GM12878 (cell line): ENCODE data around the gene KRTAP10-1. TPM values are rescaled to one million over a fixed set of nuclear protein-coding genes. Genes with fewer than 3 reads are reported as not detected.

Source experiments
- ATAC-seq: fragments of 200-7000 bp; cut with Tn5 transposase; 3 replicates; pipeline ENCODE4 v1.9.1; 2020; ENCODE audit warnings: mild to moderate bottlenecking, moderate library complexity
- BruUV-seq: library from RNA; stranded (reverse); fragments of 400-500 nt; replicated peaks from 2 replicates; lab custom pipeline; 2021; lab: Mats Ljungman, UMichigan
- CTCF ChIA-PET: fragments of 300-600 bp; sonication (Branson Sonifier 250); formaldehyde crosslinking; extraction: SDS; loops from one replicate; lab custom pipeline; 2021; ENCODE audit warnings: inconsistent platforms; lab: Yijun Ruan, JAX
- POLR2A ChIA-PET: fragments of 350-600 bp; formaldehyde crosslinking; extraction: SDS; loops from one replicate; lab custom pipeline; 2021; ENCODE audit warnings: inconsistent platforms; lab: Charles Lee
- RAD21 ChIA-PET: fragments of 300-600 bp; sonication (Branson Sonifier 250); formaldehyde crosslinking; loops from one replicate; lab custom pipeline; 2023; ENCODE audit warnings: antibody characterized with exemption; ENCODE audit not compliant: unreplicated experiment; lab: Charles Lee
- SMC1A ChIA-PET: fragments of 300-600 bp; sonication (Branson Sonifier 250); formaldehyde crosslinking; loops from one replicate; lab custom pipeline; 2023; ENCODE audit not compliant: unreplicated experiment, uncharacterized antibody; lab: Charles Lee
- DNase-seq: peaks from one replicate; pipeline ENCODE4 v3.0.0-alpha.2; 2011; ENCODE audit warnings: low read depth, low spot score
- FAIRE-seq: peaks from 3 replicates; lab custom pipeline; 2011; peaks lifted over from hg19 to GRCh38; lab: Jason Lieb, UNC
- H2AFZ ChIP-seq: 2 replicates; pipeline ENCODE4 v1.6.0; 2011; ENCODE audit warnings: low read depth, low read length, control low read depth; ENCODE audit not compliant: control insufficient read depth
- H3K27ac ChIP-seq: 2 replicates; pipeline ENCODE4 v1.5.1; 2011; ENCODE audit warnings: control low read depth; ENCODE audit not compliant: control insufficient read depth, insufficient read depth
- H3K27me3 ChIP-seq, 2 experiments: replicated peaks in 1 of 2; 2 replicates each; pipeline versions ENCODE4 v1.6.0 to v1.6.1; 2011; ENCODE audit warnings: low read length in 1 of 2; ENCODE audit not compliant: control insufficient read depth in 2 of 2, insufficient read depth in 2 of 2
- H3K36me3 ChIP-seq, 2 experiments: 2 replicates each; pipeline ENCODE4 v1.5.1; 2011; ENCODE audit warnings: low read length in 1 of 2; ENCODE audit not compliant: control insufficient read depth in 2 of 2, insufficient read depth in 2 of 2
- H3K4me1 ChIP-seq: 2 replicates; pipeline ENCODE4 v1.6.1; 2011; ENCODE audit warnings: mild to moderate bottlenecking, low read length, moderate library complexity, mixed read lengths; ENCODE audit not compliant: control insufficient read depth, insufficient read depth
- H3K4me2 ChIP-seq: 2 replicates; pipeline ENCODE4 v1.6.0; 2011; ENCODE audit warnings: control low read depth; ENCODE audit not compliant: control insufficient read depth, insufficient read depth
- H3K4me3 ChIP-seq: fragments of 200-600 bp; sonication (generic); 2 replicates; pipeline ENCODE4 v1.5.1; 2016
- H3K79me2 ChIP-seq: 2 replicates; pipeline ENCODE4 v1.6.0; 2011; ENCODE audit warnings: low read length; ENCODE audit not compliant: control insufficient read depth, insufficient read depth
- H3K9ac ChIP-seq: 2 replicates; pipeline ENCODE4 v1.8.0; 2011; ENCODE audit warnings: low read length, control low read depth, mixed read lengths; ENCODE audit not compliant: control insufficient read depth, insufficient read depth
- H3K9me3 ChIP-seq: replicated peaks from 3 replicates; pipeline ENCODE4 v1.5.1; 2011; ENCODE audit warnings: mild to moderate bottlenecking, low read length; ENCODE audit not compliant: control insufficient read depth, insufficient read depth
- H4K20me1 ChIP-seq: 2 replicates; pipeline ENCODE4 v1.6.0; 2011; ENCODE audit not compliant: control insufficient read depth, insufficient read depth
- NR2C2 ChIP-seq: IDR thresholded peaks from 2 replicates; pipeline ENCODE4 v1.6.1; 2011; ENCODE audit warnings: borderline replicate concordance, low read depth; ENCODE audit not compliant: control insufficient read depth, insufficient read length
- WGBS: methylation state at CpG from one replicate; pipeline ENCODE4 v1.1.6; 2016; ENCODE audit warnings: low lambda C conversion rate; ENCODE audit not compliant: insufficient replicate concordance, insufficient coverage; ENCODE audit errors: missing lambda C conversion rate; 5-methylcytosine and 5-hydroxymethylcytosine counted together
- in situ Hi-C: fragments of 300-500 bp; cut with MboI; formaldehyde crosslinking; loops from 9 replicates; pipeline ENCODE4 v1.14.3; 2018; ENCODE audit warnings: mixed read lengths
- intact Hi-C: fragments of 100-400 bp; cut with micrococcal nuclease; formaldehyde crosslinking; loops from one replicate; pipeline ENCODE4 v1.14.2; 2022; ENCODE audit not compliant: unreplicated experiment
- polyA plus RNA-seq, 11 experiments: library from polyadenylated mRNA; depleted of rRNA in 4 of 11; unstranded in 6 of 11; stranded (reverse) in 5 of 11; fragments of >200 nt; fragmentation: Nextera tagmentation in 4 of 11; fragmentation: Illumina TruSeq in 1 of 11; extraction: Ambion mirVana in 4 of 11; extraction: Trizol in 1 of 11; gene quantifications; 1 replicate in 1 of 11; 2 replicates in 10 of 11; pipeline versions ENCODE4 v1.2.1 to v1.2.3, GENCODE V29; 2011 to 2016; ENCODE audit warnings: inconsistent platforms in 2 of 11, missing spikeins in 2 of 11, low read depth in 1 of 11
- total RNA-seq, 4 experiments: library from RNA; depleted of rRNA in 3 of 4; stranded (reverse); fragments of >200 nt in 3 of 4; fragmentation: Illumina TruSeq in 1 of 4; extraction: Trizol in 1 of 4; gene quantifications; 2 replicates each; pipeline versions ENCODE4 v1.2.1 to v1.2.3, GENCODE V29; 2013 to 2021
- TF ChIP-seq, protein P1 (sequence below), 3 experiments: IDR thresholded peaks in 2 of 3; conservative IDR thresholded peaks in 1 of 3; 2 replicates each; pipeline ENCODE4 v1.5.1; 2011; ENCODE audit warnings: low read depth in 3 of 3, low read length in 3 of 3, mild to moderate bottlenecking in 3 of 3, control low read depth in 2 of 3, moderate library complexity in 2 of 3, inconsistent platforms in 1 of 3, mixed read lengths in 1 of 3; ENCODE audit not compliant: control insufficient read depth in 2 of 3, insufficient read depth in 1 of 3; ENCODE audit errors: extremely low read depth in 1 of 3
- TF ChIP-seq, protein P2 (sequence below): IDR thresholded peaks from 2 replicates; pipeline ENCODE4 v1.6.1; 2012; ENCODE audit warnings: low read depth, low read length, improper control_type of control experiment

Gene KRTAP10-1
- total and polyA plus RNA-seq, 10 of the 15 experiments (the other 5 are each of a cell fraction or from before 2014, with no cell fraction given): not detected

DNA sequence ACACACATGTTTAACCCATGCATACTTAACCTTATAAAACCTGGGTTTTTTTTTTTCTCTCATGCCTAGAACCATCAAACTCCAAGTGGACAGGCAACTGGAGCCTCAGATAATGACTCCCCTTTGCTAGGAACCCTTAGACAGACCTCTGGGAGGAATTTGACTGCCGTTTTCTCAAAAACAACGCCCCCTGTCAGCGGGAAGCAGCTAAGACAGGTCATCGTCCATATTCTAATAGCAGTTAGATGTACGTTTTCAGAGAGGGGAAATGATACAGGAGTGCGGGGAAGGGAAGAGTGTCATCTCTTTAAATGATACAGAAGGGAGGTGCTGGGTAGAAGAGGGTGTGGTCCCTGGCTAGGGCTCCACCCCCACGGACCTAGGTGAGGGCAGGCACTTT lies 50.0 kb downstream of the KRTAP10-1 start:
- no peak for FAIRE-seq

More for the DNA sequence above, 50.0 kb downstream of the KRTAP10-1 start:
- Histone ChIP-seq H4K20me1 (no peaks in the 10 kb centered on the region), H3K36me3 (no peaks in the 10 kb centered on the region), H3K9me3 (peaks cover 20% of the 10 kb centered on the region; the same call in 2 of the 3 replicates), H3K9ac (no peak overlapping the region), H3K27me3 (no peaks in the 10 kb centered on the region), H3K4me2 (no peak overlapping the region), H3K4me1 (no peaks in the 10 kb centered on the region), H2AFZ (no peak overlapping the region), H3K79me2 (no peaks in the 10 kb centered on the region), H3K4me3 (no peak overlapping the region), H3K27ac (no peak overlapping the region)
- ChIA-PET POLR2A (no interaction called here), SMC1A (interaction anchor here (1.0 kb wide), 1 partner anchor 145 kb away, joined by 3 read pairs; no protein-coding TSS in a partner anchor), RAD21 (no interaction called here), CTCF (interaction anchor here (1.1 kb wide), 1 partner anchor 476 kb away, joined by 3 read pairs; no protein-coding TSS in a partner anchor)
- intact Hi-C loops (no loop called here), in situ Hi-C loops (no loop called here)
- WGBS: 9% methylated on average over 7 of the region's 7 CpGs
- no peak for ATAC-seq
- no TSS peak for BruUV-seq
- DNase-seq: no peak
- TF ChIP-seq, protein P1, sequence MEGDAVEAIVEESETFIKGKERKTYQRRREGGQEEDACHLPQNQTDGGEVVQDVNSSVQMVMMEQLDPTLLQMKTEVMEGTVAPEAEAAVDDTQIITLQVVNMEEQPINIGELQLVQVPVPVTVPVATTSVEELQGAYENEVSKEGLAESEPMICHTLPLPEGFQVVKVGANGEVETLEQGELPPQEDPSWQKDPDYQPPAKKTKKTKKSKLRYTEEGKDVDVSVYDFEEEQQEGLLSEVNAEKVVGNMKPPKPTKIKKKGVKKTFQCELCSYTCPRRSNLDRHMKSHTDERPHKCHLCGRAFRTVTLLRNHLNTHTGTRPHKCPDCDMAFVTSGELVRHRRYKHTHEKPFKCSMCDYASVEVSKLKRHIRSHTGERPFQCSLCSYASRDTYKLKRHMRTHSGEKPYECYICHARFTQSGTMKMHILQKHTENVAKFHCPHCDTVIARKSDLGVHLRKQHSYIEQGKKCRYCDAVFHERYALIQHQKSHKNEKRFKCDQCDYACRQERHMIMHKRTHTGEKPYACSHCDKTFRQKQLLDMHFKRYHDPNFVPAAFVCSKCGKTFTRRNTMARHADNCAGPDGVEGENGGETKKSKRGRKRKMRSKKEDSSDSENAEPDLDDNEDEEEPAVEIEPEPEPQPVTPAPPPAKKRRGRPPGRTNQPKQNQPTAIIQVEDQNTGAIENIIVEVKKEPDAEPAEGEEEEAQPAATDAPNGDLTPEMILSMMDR (IDR thresholded peaks at IDR 0.05 in 2 of 3, conservative IDR thresholded peaks at IDR 0.05 in 1 of 3; ENCODE audit: control insufficient read depth in 2 of 3, extremely low read depth in 1 of 3, insufficient read depth in 1 of 3, low read depth in 3 of 3, low read length in 3 of 3): peak in 1 of 3 experiments; percentile 5; a peak in 1 of 6 replicates
- TF ChIP-seq NR2C2: no peak
- TF ChIP-seq, protein P2, sequence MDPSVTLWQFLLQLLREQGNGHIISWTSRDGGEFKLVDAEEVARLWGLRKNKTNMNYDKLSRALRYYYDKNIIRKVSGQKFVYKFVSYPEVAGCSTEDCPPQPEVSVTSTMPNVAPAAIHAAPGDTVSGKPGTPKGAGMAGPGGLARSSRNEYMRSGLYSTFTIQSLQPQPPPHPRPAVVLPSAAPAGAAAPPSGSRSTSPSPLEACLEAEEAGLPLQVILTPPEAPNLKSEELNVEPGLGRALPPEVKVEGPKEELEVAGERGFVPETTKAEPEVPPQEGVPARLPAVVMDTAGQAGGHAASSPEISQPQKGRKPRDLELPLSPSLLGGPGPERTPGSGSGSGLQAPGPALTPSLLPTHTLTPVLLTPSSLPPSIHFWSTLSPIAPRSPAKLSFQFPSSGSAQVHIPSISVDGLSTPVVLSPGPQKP: no peak

Other genes with a start within 250 kb of the KRTAP10-1 start
Only the 7 nearest of the 20 such genes appear.
- gene KRTAP10-2, start 11.3 kb upstream of the KRTAP10-1 start, total RNA-seq (2014; rRNA removed): not detected in 2 replicates
- gene KRTAP10-2, start 11.3 kb upstream of the KRTAP10-1 start, total RNA-seq (2014; rRNA removed; fragmentation: Illumina TruSeq; extraction: Trizol): not detected in 2 replicates
- gene KRTAP10-2, start 11.3 kb upstream of the KRTAP10-1 start, total RNA-seq (2021): not detected in 2 replicates
- not detected in 2 replicates for gene KRTAP10-2, start 11.3 kb upstream of the KRTAP10-1 start, polyA plus RNA-seq (2011; rRNA removed)
- not detected in 2 replicates for gene KRTAP10-2, start 11.3 kb upstream of the KRTAP10-1 start, polyA plus RNA-seq (2014; fragmentation: Illumina TruSeq; extraction: Trizol)
- gene KRTAP10-2, start 11.3 kb upstream of the KRTAP10-1 start, polyA plus RNA-seq (2014; fragmentation: Nextera tagmentation; extraction: Ambion mirVana): not detected
- gene KRTAP10-2, start 11.3 kb upstream of the KRTAP10-1 start, polyA plus RNA-seq (2014; rRNA removed): not detected in 2 replicates
- gene KRTAP10-2, start 11.3 kb upstream of the KRTAP10-1 start, polyA plus RNA-seq (2016; fragmentation: Nextera tagmentation; extraction: Ambion mirVana): not detected
- not detected in 2 replicates for gene KRTAP10-3, start 18.6 kb upstream of the KRTAP10-1 start, total RNA-seq (2014; rRNA removed)
- not detected in 2 replicates for gene KRTAP10-3, start 18.6 kb upstream of the KRTAP10-1 start, total RNA-seq (2014; rRNA removed; fragmentation: Illumina TruSeq; extraction: Trizol)
- gene KRTAP10-3, start 18.6 kb upstream of the KRTAP10-1 start, total RNA-seq (2021): not detected in 2 replicates
- gene KRTAP10-3, start 18.6 kb upstream of the KRTAP10-1 start, polyA plus RNA-seq (2011; rRNA removed): not detected in 2 replicates
- not detected in 2 replicates for gene KRTAP10-3, start 18.6 kb upstream of the KRTAP10-1 start, polyA plus RNA-seq (2014; fragmentation: Illumina TruSeq; extraction: Trizol)
- gene KRTAP10-3, start 18.6 kb upstream of the KRTAP10-1 start, polyA plus RNA-seq (2014; fragmentation: Nextera tagmentation; extraction: Ambion mirVana): not detected
- not detected in 2 replicates for gene KRTAP10-3, start 18.6 kb upstream of the KRTAP10-1 start, polyA plus RNA-seq (2014; rRNA removed)
- not detected for gene KRTAP10-3, start 18.6 kb upstream of the KRTAP10-1 start, polyA plus RNA-seq (2016; fragmentation: Nextera tagmentation; extraction: Ambion mirVana)
- gene KRTAP10-4, start 33.5 kb upstream of the KRTAP10-1 start, total RNA-seq (2014; rRNA removed): not detected in 2 replicates
- not detected in 2 replicates for gene KRTAP10-4, start 33.5 kb upstream of the KRTAP10-1 start, total RNA-seq (2014; rRNA removed; fragmentation: Illumina TruSeq; extraction: Trizol)
- gene KRTAP10-4, start 33.5 kb upstream of the KRTAP10-1 start, total RNA-seq (2021): not detected in 2 replicates
- not detected in 2 replicates for gene KRTAP10-4, start 33.5 kb upstream of the KRTAP10-1 start, polyA plus RNA-seq (2011; rRNA removed)
- gene KRTAP10-4, start 33.5 kb upstream of the KRTAP10-1 start, polyA plus RNA-seq (2014; fragmentation: Illumina TruSeq; extraction: Trizol): not detected in 2 replicates
- gene KRTAP10-4, start 33.5 kb upstream of the KRTAP10-1 start, polyA plus RNA-seq (2014; fragmentation: Nextera tagmentation; extraction: Ambion mirVana): not detected
- not detected in 2 replicates for gene KRTAP10-4, start 33.5 kb upstream of the KRTAP10-1 start, polyA plus RNA-seq (2014; rRNA removed)
- not detected for gene KRTAP10-4, start 33.5 kb upstream of the KRTAP10-1 start, polyA plus RNA-seq (2016; fragmentation: Nextera tagmentation; extraction: Ambion mirVana)
- gene KRTAP10-5, start 40.4 kb upstream of the KRTAP10-1 start, total RNA-seq (2014; rRNA removed): not detected in 2 replicates
- not detected in 2 replicates for gene KRTAP10-5, start 40.4 kb upstream of the KRTAP10-1 start, total RNA-seq (2014; rRNA removed; fragmentation: Illumina TruSeq; extraction: Trizol)
- gene KRTAP10-5, start 40.4 kb upstream of the KRTAP10-1 start, total RNA-seq (2021): not detected in 2 replicates
- gene KRTAP10-5, start 40.4 kb upstream of the KRTAP10-1 start, polyA plus RNA-seq (2011; rRNA removed): not detected in 2 replicates
- not detected in 2 replicates for gene KRTAP10-5, start 40.4 kb upstream of the KRTAP10-1 start, polyA plus RNA-seq (2014; fragmentation: Illumina TruSeq; extraction: Trizol)
- not detected for gene KRTAP10-5, start 40.4 kb upstream of the KRTAP10-1 start, polyA plus RNA-seq (2014; fragmentation: Nextera tagmentation; extraction: Ambion mirVana)
- gene KRTAP10-5, start 40.4 kb upstream of the KRTAP10-1 start, polyA plus RNA-seq (2014; rRNA removed): not detected in 2 replicates
- not detected for gene KRTAP10-5, start 40.4 kb upstream of the KRTAP10-1 start, polyA plus RNA-seq (2016; fragmentation: Nextera tagmentation; extraction: Ambion mirVana)
- not detected in 2 replicates for gene KRTAP10-6, start 52.3 kb upstream of the KRTAP10-1 start, total RNA-seq (2014; rRNA removed)
- gene KRTAP10-6, start 52.3 kb upstream of the KRTAP10-1 start, total RNA-seq (2014; rRNA removed; fragmentation: Illumina TruSeq; extraction: Trizol): not detected in 2 replicates
- gene KRTAP10-6, start 52.3 kb upstream of the KRTAP10-1 start, total RNA-seq (2021): not detected in 2 replicates
- not detected in 2 replicates for gene KRTAP10-6, start 52.3 kb upstream of the KRTAP10-1 start, polyA plus RNA-seq (2011; rRNA removed)
- not detected in 2 replicates for gene KRTAP10-6, start 52.3 kb upstream of the KRTAP10-1 start, polyA plus RNA-seq (2014; fragmentation: Illumina TruSeq; extraction: Trizol)
- not detected for gene KRTAP10-6, start 52.3 kb upstream of the KRTAP10-1 start, polyA plus RNA-seq (2014; fragmentation: Nextera tagmentation; extraction: Ambion mirVana)
- gene KRTAP10-6, start 52.3 kb upstream of the KRTAP10-1 start, polyA plus RNA-seq (2014; rRNA removed): not detected in 2 replicates
- not detected for gene KRTAP10-6, start 52.3 kb upstream of the KRTAP10-1 start, polyA plus RNA-seq (2016; fragmentation: Nextera tagmentation; extraction: Ambion mirVana)
- gene KRTAP10-7, start 60.4 kb upstream of the KRTAP10-1 start, total RNA-seq (2014; rRNA removed): not detected in 2 replicates
- gene KRTAP10-7, start 60.4 kb upstream of the KRTAP10-1 start, total RNA-seq (2014; rRNA removed; fragmentation: Illumina TruSeq; extraction: Trizol): not detected in 2 replicates
- gene KRTAP10-7, start 60.4 kb upstream of the KRTAP10-1 start, total RNA-seq (2021): not detected in 2 replicates
- not detected in 2 replicates for gene KRTAP10-7, start 60.4 kb upstream of the KRTAP10-1 start, polyA plus RNA-seq (2011; rRNA removed)
- not detected in 2 replicates for gene KRTAP10-7, start 60.4 kb upstream of the KRTAP10-1 start, polyA plus RNA-seq (2014; fragmentation: Illumina TruSeq; extraction: Trizol)
- not detected for gene KRTAP10-7, start 60.4 kb upstream of the KRTAP10-1 start, polyA plus RNA-seq (2014; fragmentation: Nextera tagmentation; extraction: Ambion mirVana)
- not detected in 2 replicates for gene KRTAP10-7, start 60.4 kb upstream of the KRTAP10-1 start, polyA plus RNA-seq (2014; rRNA removed)
- gene KRTAP10-7, start 60.4 kb upstream of the KRTAP10-1 start, polyA plus RNA-seq (2016; fragmentation: Nextera tagmentation; extraction: Ambion mirVana): not detected
- gene KRTAP10-8, start 71.9 kb upstream of the KRTAP10-1 start, total RNA-seq (2014; rRNA removed): not detected in 2 replicates
- gene KRTAP10-8, start 71.9 kb upstream of the KRTAP10-1 start, total RNA-seq (2014; rRNA removed; fragmentation: Illumina TruSeq; extraction: Trizol): not detected in 2 replicates
- gene KRTAP10-8, start 71.9 kb upstream of the KRTAP10-1 start, total RNA-seq (2021): not detected in 2 replicates
- gene KRTAP10-8, start 71.9 kb upstream of the KRTAP10-1 start, polyA plus RNA-seq (2011; rRNA removed): not detected in 2 replicates
- gene KRTAP10-8, start 71.9 kb upstream of the KRTAP10-1 start, polyA plus RNA-seq (2014; fragmentation: Illumina TruSeq; extraction: Trizol): not detected in 2 replicates
- not detected for gene KRTAP10-8, start 71.9 kb upstream of the KRTAP10-1 start, polyA plus RNA-seq (2014; fragmentation: Nextera tagmentation; extraction: Ambion mirVana)
- gene KRTAP10-8, start 71.9 kb upstream of the KRTAP10-1 start, polyA plus RNA-seq (2014; rRNA removed): not detected in 2 replicates
- not detected for gene KRTAP10-8, start 71.9 kb upstream of the KRTAP10-1 start, polyA plus RNA-seq (2016; fragmentation: Nextera tagmentation; extraction: Ambion mirVana)